Pons (tissue), 1 donor: ENCODE measurements around the gene DNAJA4.

Source experiments
- DNase-seq: peaks from one replicate; pipeline ENCODE4 v3.0.0-alpha.2; 2016; ENCODE audit warnings: low spot score

Gene DNAJA4

DNA sequence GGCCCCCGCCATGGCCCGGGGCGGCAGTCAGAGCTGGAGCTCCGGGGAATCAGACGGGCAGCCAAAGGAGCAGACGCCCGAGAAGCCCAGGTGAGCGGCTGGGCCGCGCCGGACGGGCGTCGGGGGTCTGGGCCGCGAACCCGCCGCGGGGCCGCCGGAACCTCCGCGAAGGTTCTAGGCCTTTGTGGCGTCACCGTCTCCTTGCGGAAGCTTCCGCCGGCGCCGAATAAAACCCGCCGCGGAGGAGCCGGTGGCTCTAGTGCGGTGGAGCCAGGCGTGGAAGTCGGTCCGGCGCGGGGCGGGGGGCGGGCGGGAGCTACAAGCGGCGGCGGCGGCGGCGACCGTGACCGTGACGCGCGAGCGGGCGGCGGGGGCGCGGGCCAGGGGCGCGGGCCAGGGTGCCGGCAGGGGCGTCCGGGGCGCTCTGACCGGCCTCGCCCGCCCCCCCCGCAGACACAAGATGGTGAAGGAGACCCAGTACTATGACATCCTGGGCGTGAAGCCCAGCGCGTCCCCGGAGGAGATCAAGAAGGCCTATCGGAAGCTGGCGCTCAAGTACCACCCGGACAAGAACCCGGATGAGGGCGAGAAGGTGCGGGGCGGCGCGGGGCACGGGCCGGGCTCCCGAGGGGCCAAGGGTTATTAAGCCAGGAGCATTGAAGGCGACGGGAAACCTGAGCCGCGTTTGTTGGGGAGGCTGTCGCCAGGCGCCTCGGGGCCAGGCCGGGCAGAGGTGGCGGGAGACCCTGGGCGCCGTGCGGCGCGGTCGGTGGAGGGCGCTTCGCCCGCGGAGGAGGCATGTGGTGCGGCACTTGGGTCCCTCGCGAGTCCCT is at the start of gene DNAJA4:
DNAJA4 (plus strand) TSS at position 259 of the 833 bp plus-strand sequence; CDS start at position 461, 202 bp downstream.
- DNase-seq, result peak; percentile 55

DNA sequence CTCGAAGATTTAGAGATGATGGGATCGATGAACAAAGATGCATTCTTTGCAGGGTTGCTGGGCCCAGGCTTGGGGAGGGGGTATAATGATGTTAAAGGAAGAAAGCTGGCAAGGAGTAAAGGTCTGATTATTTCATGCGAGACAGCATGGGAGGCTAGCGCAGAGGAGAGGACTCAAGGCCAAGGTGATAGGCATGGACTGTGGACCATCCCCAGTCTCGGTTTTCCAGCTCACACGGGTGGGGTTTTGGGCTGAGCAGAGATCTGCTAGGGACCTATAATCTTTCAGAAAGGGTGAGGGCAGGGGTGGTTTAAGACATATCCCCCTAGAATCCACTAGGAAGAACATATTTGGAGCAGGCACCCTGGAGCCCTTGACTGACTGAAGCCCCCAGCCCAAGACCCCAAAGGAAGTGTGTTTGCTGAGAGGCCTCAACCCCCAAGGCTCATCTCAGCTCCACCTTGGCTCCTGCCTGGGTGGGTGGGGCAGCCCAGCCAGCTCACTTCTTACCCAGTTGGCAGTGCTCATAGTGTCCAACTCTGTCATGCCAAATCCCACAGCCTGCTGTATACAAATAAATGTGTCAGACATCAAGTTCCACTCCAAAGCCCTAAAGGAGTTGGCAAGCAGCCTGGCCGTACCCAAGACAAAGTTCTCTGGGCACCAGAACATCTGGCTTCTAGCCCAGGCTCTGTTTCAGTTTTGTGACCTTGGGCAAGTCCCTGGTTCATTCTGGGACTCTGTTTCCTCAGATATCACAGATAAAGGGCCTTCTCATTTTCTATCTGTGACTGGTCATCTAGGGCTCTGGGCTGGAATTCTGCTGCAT is 47.9 kb upstream of the DNAJA4 start:
- peak; percentile 82 for DNase-seq

DNA sequence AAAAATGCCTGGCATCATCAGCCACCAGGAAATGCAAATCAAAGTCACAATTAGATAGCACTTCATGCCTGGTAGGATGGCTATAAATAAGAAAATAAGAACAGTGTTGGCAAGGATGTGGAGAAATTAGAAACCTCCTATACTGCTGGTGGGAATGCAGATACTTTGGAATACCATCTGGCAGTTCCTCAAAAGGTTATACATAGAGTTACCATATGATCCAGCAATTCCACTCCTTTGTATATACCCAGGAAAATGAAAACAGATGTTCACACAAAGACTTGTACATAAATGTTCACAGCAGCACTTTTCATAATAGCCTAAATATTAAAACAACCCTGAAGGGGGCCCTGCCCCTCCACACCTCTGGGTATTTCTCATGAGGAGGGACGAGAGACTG is 43.6 kb upstream of the DNAJA4 start:
- DNase-seq, result no peak

DNA sequence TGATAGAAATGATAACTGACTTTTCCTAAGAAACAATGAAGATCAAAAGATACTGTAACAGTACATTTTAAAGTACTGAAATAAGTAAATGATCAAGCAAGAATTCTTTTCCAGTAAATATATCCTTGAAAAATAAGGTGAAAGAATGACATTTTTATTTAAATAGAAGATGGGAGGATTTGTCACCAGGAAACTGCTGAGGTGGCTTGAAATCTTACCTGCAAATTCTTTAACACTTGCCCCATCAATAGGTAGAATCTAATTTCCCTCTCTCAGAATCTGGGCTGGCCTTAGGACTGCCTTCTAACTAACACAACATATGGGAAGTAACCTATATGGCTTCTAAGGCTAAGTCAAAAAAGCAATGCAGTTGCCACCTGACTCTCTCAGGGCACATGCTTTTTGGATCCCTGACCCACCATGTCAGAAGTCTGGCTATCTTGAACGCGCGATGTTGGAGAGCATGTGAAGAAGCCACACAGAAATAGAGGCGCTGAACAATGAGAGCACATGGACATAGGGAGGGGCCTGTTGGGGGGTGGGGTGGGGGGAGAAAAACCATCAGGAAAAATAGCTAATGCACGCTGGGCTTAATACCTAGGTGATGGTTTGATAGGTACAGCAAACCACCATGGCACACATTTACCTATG is 41.5 kb upstream of the DNAJA4 start:
- no peak for DNase-seq

DNA sequence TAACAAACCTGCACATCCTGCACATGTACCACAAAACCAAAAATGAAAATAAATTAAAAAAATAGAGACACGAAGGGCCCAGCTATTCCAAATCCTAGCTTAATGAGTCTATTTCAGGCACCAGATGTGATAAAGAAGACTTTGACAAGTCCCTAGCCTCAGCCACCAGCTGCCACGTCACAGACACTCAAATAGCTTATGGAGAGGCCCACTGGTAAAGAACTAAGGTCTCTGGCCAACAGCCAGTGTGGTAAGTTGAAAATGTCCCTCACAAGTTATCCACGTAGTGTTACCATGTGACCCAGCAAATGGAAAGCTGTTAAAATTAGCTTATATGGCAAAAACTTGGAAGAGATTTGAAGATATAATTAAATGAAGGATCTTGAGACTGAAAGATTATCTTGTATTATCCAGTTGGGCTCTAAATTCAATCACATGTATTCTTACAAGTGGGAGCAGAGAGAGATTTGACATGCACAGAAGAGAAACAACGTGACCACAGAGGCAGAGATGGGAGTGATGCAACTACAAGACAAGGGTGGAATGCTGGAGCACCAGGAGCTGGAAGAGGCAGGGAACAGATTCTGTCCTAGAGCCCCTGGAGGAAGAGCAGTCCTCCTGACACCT is 40.9 kb upstream of the DNAJA4 start:
- no peak for DNase-seq

DNA sequence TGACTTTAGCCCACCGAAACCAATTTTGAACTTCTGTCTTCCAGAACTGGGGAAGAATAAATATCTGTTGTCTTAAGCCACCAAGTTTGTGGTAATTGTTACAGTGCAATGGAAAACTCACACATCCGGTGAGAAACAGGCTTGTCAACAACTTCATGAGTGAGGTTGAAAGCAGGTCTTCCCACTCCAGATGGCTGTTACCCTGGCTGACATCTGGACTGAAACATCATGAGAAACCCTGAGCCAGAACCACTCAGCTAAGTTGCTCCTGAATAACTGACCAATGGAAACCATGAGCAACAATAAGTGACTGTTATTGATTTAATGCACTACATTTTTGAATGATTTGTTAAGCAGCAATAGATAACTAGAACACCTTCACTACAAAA is 40.3 kb upstream of the DNAJA4 start:
- DNase-seq, result no peak

DNA sequence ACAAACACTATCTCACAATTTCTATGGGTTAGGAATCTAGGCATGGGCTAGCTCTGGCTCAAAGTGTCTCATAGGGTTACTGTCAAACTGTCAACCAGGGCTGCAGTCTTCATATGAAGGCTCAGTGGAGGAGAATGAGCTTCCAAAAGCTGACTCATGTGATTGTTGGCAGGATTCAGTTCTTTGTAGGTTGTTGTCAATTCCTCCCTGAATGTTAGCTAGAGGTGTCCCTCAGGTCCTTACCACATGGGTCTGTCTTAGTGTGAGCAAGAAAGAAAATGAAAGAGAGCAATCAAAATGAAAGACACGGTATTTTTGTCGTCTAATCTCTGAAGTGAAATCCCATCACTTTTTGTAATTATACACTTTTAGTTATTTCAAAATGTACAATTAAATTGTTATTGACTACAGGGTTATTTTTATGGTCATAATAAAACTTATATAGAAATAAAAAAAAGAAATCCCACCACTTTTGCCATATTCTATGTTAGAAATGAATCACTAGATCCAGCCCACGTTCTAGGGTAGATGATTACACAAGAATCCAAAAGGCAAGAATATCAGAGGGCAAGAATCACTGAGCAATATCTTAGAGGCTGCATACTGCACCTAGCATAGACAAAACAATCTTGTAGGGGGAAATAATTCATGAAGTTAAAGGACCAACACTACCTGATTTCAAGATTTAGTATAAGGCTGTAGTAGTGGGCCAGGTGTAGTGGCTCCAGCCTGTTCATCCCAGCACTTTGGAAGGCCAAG is 38.4 kb upstream of the DNAJA4 start:
- no peak for DNase-seq

DNA sequence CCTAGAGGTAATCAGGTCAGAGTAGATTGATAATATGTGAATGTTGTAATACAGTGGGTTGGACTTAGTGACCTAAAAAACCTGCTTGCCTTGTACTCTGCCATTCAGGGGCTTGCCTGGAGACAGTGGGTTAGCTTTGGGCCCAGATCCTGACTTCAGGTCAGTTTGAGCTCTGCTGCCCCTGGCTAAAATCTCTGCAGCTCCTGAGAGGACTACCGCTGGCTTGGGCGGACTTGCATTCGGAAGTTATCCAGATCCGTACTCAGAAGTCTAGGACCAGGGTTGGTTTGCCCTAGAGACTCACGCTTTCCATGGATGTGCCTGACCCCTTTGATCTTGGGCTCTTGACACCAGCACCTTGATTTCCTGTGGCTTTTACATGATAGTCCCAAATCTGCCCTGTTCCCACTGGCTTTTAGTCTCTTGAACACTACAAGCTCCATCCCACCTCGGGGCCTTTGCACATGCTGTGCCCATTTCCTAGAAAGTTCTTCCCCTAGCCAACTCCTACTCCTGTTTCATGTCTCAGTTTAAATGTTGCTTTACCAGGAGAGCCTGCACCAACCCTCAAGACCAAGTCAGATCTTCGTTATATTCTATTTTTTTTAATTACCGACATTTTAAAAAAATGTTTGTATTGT is 35.9 kb upstream of the DNAJA4 start:
- no peak for DNase-seq

DNA sequence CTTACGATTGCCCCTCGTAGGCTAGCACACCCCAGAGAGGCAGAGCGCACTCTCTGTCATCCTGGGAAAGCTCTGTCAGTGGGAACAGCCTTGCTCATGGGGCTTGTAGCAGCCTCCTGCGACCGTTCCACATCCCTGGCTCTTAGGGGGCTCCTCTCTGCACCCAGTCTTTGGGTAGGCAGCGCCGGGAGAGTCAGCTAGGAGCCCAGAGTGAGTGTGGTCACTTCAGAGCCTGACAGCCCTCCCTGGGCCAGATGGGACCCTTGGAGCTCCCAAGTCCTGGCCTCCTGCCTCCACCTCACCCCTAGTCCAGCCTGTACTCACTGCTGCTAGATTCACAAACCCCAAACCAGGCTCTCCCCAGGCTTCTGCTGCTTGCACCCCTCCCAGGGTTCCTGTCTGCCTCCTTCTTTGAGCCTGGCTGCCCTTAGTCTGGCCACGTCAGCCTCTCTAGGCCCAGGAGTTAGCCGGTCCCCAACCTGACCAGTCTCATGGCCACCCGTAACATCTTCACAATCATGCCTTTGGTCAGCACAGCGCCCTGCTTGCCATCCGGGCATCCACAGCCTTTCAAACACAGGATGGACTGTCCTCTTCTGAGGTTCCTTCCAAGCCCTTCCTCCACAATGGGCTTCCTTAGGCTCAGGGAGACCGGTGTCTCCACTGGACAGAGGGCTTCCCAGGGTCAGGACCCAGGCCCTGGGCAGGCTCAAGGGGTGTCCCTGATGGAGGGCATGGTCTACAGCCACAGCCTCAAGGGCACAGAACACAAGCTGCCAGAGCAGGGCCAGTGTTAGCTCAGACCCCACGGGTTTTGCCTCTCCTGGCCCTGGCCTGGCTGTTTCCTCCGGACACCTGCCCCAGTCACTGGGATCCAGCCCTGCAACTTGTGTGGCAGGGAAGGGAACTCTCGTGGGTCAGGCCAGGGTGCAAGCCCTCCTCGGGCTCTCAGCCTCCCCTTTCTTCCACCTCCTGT is 34.6 kb upstream of the DNAJA4 start:
- DNase-seq, result no peak

DNA sequence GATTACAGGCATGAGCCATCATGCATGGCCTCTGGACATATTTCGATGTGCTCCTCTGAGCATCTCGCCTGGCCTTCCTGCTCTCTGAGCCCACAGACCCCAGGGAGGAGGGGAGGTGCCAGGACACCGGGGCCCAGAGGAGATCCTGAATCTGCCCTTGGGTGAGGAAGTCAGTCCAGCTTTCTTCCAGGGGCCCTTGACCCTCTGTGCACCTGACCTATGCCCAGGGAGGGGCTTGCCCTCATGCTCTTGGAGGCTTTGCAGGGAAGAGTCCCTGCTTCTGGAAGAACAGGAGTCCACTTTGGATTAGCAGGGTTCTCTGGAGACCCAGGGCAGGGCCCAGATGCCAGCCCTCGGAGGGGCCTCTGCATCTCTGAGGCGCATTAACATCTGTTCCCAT is 31.4 kb upstream of the DNAJA4 start:
- DNase-seq, result no peak

DNA sequence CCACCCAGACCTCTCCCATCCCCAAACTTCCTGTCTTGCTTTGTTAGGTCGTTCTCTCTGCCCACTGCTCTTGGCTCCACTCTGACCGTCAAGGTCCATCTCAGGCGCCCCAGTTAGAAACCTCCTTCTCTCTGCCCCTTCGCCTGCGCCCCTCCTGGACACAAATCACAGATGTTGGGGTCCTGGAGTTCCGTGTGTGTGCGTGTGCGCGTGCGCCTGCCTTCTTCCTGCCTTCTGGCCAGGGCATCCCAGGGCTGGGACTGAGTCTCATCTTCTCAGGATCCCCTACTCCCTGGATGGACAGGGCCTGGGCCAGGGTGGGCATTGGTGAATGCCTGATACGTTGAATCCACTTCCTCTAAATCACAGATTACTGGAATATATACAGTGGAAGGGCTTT is 30.9 kb upstream of the DNAJA4 start:
- no peak for DNase-seq

DNA sequence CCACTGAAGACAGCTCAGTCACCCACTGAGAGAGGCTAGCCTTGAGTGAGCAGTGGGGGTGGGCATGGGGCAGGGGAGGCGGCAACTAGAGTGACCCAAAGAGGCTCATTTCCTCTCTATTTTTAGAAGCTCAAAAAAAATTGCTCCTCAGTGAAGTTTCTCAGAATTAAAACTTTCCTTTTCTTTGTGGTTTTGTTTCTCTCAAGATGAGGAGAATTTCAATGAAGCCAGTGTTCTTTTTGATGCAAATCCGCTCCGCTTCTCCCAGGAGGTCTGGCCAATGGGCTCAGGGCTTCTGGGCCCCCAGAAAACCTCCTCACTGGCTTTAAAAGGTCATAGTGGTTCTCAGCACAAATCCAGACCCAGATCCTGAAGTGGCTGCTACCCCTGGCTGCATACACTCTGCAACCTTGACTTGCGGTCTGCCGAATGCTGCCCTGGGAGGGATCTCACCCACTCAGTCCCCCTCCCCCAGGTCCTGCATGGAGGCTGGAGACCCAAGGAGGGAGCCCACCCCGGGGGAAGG is 29.8 kb upstream of the DNAJA4 start, which contains the start of gene ACSBG1:
ACSBG1 (minus strand) TSS at position 51 of the 526 bp plus-strand sequence. CDS start 64 bp downstream, outside the sequence.
- peak; percentile 39 for DNase-seq

DNA sequence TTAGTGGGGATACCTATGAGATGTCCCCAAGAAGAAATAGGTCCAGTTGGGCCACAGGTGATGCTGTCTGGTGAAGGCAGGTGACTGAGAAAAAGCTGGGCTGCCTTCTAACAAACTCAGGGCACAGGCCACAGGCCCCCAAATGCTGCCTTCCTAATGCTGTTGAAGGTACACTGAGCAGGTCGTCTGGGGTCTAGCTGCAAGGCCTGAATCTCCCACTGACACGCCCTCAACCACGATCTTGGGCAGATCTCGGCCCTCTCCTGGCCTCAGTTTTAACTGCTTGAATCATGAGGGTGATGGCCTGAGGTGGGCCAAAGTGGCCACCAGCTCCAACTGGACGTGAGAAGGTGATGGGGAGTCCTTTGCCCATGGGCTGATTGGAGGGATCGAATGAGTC is 27.9 kb upstream of the DNAJA4 start:
- DNase-seq, result no peak

DNA sequence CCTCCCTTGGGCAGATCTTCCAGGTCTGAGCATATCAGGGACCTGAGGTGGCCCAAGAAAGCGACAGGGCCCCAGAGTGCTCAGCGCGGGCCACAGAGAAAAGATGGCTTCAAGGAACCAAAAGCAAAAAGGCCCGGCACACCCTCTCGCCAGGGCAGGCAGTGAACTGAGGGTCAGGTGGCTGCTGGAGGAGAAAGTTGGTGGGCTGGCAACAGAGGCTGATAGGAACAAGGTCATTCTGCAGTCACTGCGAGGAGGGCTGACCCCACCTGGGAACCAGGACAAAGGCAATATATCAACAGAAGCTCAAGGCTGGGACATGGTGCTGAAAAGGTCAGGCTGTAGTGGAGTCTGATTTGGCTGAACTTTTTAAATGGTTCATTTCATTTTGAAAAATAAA is 27.2 kb upstream of the DNAJA4 start:
- DNase-seq, result no peak

DNA sequence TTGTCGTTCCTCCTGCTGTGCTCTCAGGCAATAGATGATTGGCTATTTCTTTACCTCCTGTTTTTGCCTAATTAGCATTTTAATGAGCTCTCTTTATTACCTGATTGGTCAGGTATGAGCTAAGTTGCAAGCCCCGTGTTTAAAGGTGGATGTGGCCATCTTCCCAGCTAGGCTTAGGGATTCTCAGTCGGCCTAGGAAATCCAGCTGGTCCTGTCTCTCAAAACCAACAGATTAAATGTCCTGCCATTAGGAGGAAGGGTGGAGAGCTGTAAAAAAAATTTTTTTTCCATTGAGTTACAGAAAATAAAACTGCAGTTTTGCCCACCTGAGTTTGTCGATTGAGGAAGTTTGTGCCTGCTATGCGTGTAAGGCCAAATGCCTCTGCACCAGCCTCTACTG is 24.6 kb upstream of the DNAJA4 start:
- DNase-seq, result no peak

DNA sequence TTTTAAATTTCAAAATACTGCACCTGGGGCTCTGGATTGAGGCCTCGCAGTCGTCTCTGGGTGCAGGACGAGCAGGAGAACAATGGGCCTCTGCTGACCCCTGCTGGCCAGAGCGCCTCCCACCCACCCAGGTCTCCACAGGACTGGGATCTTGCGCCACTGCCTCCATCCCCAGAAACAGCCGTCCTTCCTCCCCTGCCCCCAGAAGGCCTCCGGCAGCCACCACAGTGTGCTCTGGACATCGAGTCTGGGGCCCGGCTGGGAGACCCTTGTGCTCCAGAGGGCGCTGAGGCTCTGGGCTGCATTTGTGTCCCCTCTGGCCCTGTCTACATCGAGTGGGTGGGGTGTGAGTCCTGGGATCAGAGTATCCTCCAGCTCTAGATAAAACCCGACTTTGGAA is 23.3 kb upstream of the DNAJA4 start:
- peak; percentile 77 for DNase-seq

DNA sequence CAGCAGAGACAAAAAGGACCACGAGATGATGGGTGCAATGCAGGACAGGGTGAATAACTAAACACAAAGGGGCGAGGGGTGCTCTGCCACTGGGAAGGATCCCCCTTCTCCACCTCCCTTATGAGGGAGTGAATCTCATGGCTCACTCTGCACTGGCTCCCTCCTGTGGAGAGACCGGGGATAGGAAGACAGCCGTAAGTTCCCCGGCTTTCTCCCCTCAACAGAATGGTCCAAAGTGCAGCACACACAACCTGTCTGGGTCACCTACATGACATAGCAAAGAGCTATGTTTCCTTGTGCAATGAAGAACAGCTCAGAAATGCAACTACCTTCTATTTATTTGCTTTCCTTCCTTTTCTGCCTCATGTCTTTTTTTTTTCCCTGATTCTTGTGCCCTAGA is 22.2 kb upstream of the DNAJA4 start:
- peak; percentile 64 for DNase-seq

DNA sequence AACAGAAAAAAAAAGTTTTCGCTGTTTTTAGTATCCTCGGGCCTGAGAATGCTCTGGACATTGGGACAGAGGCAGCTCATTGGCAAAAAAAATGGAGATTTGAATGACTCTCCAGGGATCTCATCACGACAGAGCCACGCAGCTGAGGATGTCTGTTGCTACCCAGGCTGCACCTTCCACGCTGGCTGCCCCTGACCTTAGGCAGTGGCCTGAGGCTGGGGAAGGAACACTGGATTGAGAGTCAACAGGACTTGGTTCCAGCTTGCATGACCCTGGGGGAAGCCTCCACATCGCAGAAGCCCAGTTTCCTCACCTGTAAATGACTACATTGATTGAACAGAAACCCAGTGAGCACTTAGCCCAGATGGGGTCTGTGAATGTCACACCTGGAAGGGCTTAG is 21.3 kb upstream of the DNAJA4 start:
- no peak for DNase-seq

DNA sequence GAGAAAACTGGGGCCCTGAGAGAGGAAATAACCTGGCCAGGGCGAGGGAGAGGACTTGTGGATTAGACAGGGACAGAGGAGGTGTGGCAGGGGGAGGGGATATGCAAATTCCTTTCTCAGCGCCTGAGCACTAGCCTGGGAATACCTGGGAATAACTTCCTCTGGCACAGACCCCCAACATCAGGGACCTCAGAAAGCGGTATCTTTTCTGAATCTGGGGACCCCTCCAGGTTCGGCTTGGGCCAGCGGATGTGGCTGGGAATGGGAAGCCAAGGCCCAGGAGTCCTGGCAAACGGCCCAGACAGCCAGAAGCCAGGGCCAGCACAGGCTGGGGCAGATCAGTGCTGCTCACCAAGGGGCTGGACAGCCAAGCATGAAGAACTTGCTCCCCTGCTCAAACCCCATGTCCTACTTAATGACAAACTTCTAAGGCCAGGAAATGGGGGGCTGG is 20.8 kb upstream of the DNAJA4 start:
- DNase-seq, result peak; percentile 51
